ENCODE measurements around the gene UCKL1. TPM values are rescaled to one million over a fixed set of nuclear protein-coding genes. Genes with fewer than 3 reads are reported as not detected.
"Not testable (repeated sequence)": the region's sequence is repeated elsewhere in the genome, so short reads cannot be mapped to it uniquely, and the experiment has no call there.

Gene UCKL1
- total RNA-seq, 6 experiments from 2014 or later = 13.1 to 28.5 (median 16.9) TPM

DNA sequence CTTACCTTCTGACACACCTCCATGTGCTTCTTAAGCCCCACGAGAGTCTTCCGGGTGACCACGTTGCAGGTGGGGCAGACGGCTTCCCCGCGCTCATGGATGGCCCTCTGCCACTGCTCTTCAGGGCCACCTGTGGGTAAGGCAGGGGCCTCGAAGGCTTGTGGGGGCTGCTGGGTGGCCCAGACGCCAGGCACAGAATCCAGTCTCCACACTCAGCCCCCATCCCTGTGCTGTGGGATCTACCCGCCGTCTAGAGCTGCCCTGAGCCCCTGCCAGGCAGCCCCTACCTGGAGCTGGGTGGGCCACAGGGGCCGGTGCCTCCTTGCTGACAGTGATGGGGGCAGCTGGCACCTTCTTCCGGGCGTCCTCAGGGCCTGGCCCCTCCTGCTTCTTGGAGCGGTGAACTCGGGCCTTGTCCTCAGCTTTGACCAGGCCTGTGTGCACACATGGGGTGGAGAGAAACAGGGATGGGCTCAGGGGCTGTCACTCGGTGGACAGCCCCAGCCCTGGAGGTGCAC, 7.6 kb upstream of the UCKL1 start:
- Histone ChIP-seq H3K27ac (no peak overlapping the region), H3K4me3 (no peak overlapping the region), H3K36me3 (peaks cover 0 to 50% (median 25%) of the 10 kb centered on the region in 4 donors), H3K4me1 (peaks cover 0 to 8% (median 1%) of the 10 kb centered on the region in 4 donors), H3K9me3 (no peaks in the 10 kb centered on the region), H3K27me3 (no peaks in the 10 kb centered on the region)
- no peak for TF ChIP-seq POLR2A (IDR thresholded peaks at IDR 0.05)
- no peak for TF ChIP-seq CTCF (IDR thresholded peaks at IDR 0.05)
- ATAC-seq (no peak), DNase-seq (peak in 1 of 3 donors; percentile 11)
- WGBS (ENCODE audit: insufficient coverage, low coverage, low lambda C conversion rate, missing lambda C conversion rate) = 100% methylated on average over 3 of the region's 16 CpGs
- intact Hi-C loops (cut with DNase I) = no loop called here

- DNase-seq (peak in 1 of 3 donors; percentile 18), ATAC-seq (no peak)
- Histone ChIP-seq H3K27me3 (no peaks in the 10 kb centered on the region), H3K36me3 (peaks cover 0 to 50% (median 25%) of the 10 kb centered on the region in 4 donors), H3K4me1 (peaks cover 0 to 3% (median 0%) of the 10 kb centered on the region in 4 donors), H3K9me3 (no peaks in the 10 kb centered on the region), H3K27ac (no peak overlapping the region), H3K4me3 (no peak overlapping the region)
- no CpG with 5 or more reads among the region's 27 CpGs for WGBS (ENCODE audit: insufficient coverage, low coverage, low lambda C conversion rate, missing lambda C conversion rate)
- intact Hi-C loops (cut with DNase I) = no loop called here
- TF ChIP-seq CTCF (IDR thresholded peaks at IDR 0.05) = no peak
- no peak for TF ChIP-seq POLR2A (IDR thresholded peaks at IDR 0.05)
Observed at GRCh38 chr20:63963348-63963741, 7.1 kb upstream of the UCKL1 start.

DNA sequence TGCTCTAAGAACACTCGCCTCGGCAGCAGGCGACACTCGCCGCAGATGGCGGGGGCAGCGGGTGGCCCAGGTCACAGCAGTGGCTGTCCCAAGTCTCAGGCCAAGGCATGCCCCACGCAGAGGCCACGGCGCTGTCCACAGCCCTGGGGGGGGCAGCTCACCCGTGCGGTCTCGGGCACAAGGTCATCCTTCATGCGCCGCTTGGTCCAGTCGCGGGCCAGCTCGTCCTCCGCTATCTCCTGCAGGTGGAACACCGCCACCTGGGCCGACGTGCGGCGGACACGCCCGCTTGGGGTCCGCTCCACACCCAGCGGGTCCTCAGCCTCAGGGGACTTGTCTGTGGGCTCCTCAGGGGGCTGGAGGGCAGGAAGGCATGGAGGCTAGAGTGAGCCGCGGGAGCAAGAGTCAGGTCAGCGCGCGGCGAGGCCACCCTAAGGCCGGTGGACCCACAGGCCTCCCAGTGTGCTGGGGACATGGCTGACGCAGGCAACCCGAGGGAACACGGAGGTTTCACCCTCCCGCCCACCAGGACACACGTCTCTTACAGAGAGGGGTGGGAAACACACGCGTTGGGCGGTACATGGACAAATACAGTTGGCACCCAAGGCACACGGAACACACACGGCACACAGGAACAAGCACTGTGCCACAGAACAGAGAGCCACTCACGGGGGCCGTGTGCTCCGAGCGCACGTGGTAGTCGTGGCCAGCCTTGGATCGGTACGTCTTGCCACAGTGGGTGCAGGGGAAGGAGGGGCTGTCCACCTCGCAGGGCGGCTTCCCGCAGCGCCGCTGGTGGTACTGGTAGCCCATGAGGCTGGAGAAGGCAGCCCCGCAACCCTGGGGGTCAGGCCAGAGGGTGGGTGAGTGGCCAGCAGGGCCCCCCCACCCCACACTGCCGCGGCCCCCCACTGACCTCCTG, 6.5 kb upstream of the UCKL1 start:
- Histone ChIP-seq H3K9me3 (no peaks in the 10 kb centered on the region), H3K27ac (no peak overlapping the region), H3K27me3 (no peaks in the 10 kb centered on the region), H3K36me3 (peaks cover 0 to 49% (median 24%) of the 10 kb centered on the region in 4 donors), H3K4me3 (no peak overlapping the region), H3K4me1 (no peaks in the 10 kb centered on the region)
- WGBS (ENCODE audit: insufficient coverage, low coverage, low lambda C conversion rate, missing lambda C conversion rate) = no CpG with 5 or more reads among the region's 61 CpGs
- ATAC-seq (no peak), DNase-seq (peak in 1 of 3 donors; percentile 22)
- intact Hi-C loops (cut with DNase I) = no loop called here
- TF ChIP-seq CTCF (IDR thresholded peaks at IDR 0.05) (no peak), POLR2A (IDR thresholded peaks at IDR 0.05) (no peak)

DNA sequence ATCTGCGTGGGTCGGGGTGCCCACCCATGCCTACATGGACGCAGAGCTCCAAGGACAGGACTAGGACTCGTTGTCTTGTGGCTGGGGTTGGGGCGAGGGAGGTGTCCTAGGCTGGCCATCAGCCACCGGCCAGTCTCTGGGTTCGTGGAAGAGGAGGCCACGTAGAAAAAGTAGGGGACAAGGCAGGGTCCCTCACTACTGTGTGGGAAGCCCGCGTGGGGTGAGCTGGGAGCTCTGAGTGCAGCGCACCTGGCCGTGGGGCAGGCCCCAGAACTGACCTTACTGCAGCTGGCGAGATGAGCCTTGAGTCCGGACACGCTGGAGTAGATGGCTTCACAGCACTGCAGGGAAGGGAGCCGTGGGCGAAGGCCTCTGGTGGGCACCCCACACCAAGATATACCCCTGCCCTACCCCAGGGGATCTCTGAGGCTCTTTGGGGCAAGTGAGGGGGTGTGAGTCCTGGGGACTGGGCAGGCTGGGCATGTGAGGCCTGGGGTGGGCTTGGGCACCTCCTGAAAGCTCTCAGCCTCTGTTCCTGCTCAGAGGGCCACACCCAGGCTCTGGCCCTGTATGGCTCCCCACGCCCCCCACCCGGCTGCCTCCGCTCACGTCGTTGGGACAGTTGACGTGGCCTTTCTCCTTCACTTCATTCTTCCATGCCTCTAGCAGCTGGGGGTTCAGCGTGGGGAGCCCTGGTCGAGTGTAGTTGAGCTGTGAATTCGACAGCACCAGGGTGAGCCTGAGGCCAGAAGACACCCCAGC, 5.6 kb upstream of the UCKL1 start:
- DNase-seq = peak in 1 of 3 donors; percentile 21
- ATAC-seq = no peak
- H3K36me3 ChIP-seq = peaks cover 0 to 41% (median 20%) of the 10 kb centered on the region in 4 donors
- no peak overlapping the region for H3K27ac ChIP-seq
- no peak overlapping the region for H3K4me3 ChIP-seq
- no peaks in the 10 kb centered on the region for H3K27me3 ChIP-seq
- H3K9me3 ChIP-seq = no peaks in the 10 kb centered on the region
- intact Hi-C loops (cut with DNase I) = no loop called here
- TF ChIP-seq CTCF (IDR thresholded peaks at IDR 0.05) (no peak), POLR2A (IDR thresholded peaks at IDR 0.05) (no peak)
- WGBS (ENCODE audit: insufficient coverage, low coverage, low lambda C conversion rate, missing lambda C conversion rate) = 74% methylated on average over 3 of the region's 26 CpGs
- peaks cover 0 to 7% (median 4%) of the 10 kb centered on the region in 4 donors for H3K4me1 ChIP-seq

- ATAC-seq; H3K9me3 ChIP-seq; H3K27ac ChIP-seq; H3K4me3 ChIP-seq; intact Hi-C loops (cut with DNase I); H3K4me1 ChIP-seq; H3K27me3 ChIP-seq: not testable (repeated sequence)
- WGBS (ENCODE audit: insufficient coverage, low coverage, low lambda C conversion rate, missing lambda C conversion rate) = 100% methylated on average over 2 of the region's 15 CpGs
- H3K36me3 ChIP-seq = peaks cover 0 to 34% (median 16%) of the 10 kb centered on the region in 4 donors
- DNase-seq = peak in 1 of 3 donors; percentile 17
Observed at GRCh38 chr20:63960654-63961621, 4.7 kb upstream of the UCKL1 start.
